ENCODE measurements around the gene FBXL19.
"Not testable (repeated sequence)": the region's sequence is repeated elsewhere in the genome, so short reads cannot be mapped to it uniquely, and the experiment has no call there.

Gene FBXL19

GRCh38 chr16:30921748-30922419, 1.5 kb upstream of the FBXL19 start:
- peak; percentile 64 to 82 (median 76) for DNase-seq (ENCODE audit: low read depth in 3 of 3, low spot score in 1 of 3)

- peak; percentile 95 to 99 (median 98) for DNase-seq (ENCODE audit: low read depth in 3 of 3, low spot score in 1 of 3)
Observed at GRCh38 chr16:30922420-30922959, 882 bp upstream of the FBXL19 start.

GRCh38 chr16:30922960-30923535, 324 bp upstream of the FBXL19 start:
- peak; percentile 85 to 87 (median 85) for DNase-seq (ENCODE audit: low read depth in 3 of 3, low spot score in 1 of 3)

- no peak for DNase-seq (ENCODE audit: low read depth in 3 of 3, low spot score in 1 of 3)
Observed at GRCh38 chr16:30924076-30924912, 922 bp downstream of the FBXL19 start.

GRCh38 chr16:30924913-30925631, 1.7 kb downstream of the FBXL19 start:
- DNase-seq (ENCODE audit: low read depth in 3 of 3, low spot score in 1 of 3), result no peak

- DNase-seq (ENCODE audit: low read depth in 3 of 3, low spot score in 1 of 3), result no peak
Observed at GRCh38 chr16:30925632-30925987, 2.2 kb downstream of the FBXL19 start.

- no peak for DNase-seq (ENCODE audit: low read depth in 3 of 3, low spot score in 1 of 3)
Observed at GRCh38 chr16:30925995-30926811, 2.8 kb downstream of the FBXL19 start.

- DNase-seq (ENCODE audit: low read depth in 3 of 3, low spot score in 1 of 3), result no peak
Observed at GRCh38 chr16:30926937-30927788, 3.8 kb downstream of the FBXL19 start.

GRCh38 chr16:30927789-30928378, 4.5 kb downstream of the FBXL19 start:
- DNase-seq (ENCODE audit: low read depth in 3 of 3, low spot score in 1 of 3), result no peak

GRCh38 chr16:30928390-30928789, 5.0 kb downstream of the FBXL19 start:
- no peak for DNase-seq (ENCODE audit: low read depth in 3 of 3, low spot score in 1 of 3)

- no peak for DNase-seq (ENCODE audit: low read depth in 3 of 3, low spot score in 1 of 3)
Observed at GRCh38 chr16:30929167-30929566, 5.8 kb downstream of the FBXL19 start.

GRCh38 chr16:30930160-30930571, 6.8 kb downstream of the FBXL19 start:
- DNase-seq (ENCODE audit: low read depth in 3 of 3, low spot score in 1 of 3), result no peak

- DNase-seq (ENCODE audit: low read depth in 3 of 3, low spot score in 1 of 3), result no peak
Observed at GRCh38 chr16:30931068-30931650, 7.8 kb downstream of the FBXL19 start.

GRCh38 chr16:30934827-30935557, 11.6 kb downstream of the FBXL19 start:
- DNase-seq (ENCODE audit: low read depth in 3 of 3, low spot score in 1 of 3), result no peak

GRCh38 chr16:30937692-30938091, 14.3 kb downstream of the FBXL19 start:
- DNase-seq (ENCODE audit: low read depth in 3 of 3, low spot score in 1 of 3), result no peak

- DNase-seq (ENCODE audit: low read depth in 3 of 3, low spot score in 1 of 3), result not testable (repeated sequence)
Observed at GRCh38 chr16:30939571-30939970, 16.2 kb downstream of the FBXL19 start.

- peak in 1 of 3 donors; percentile 48 for DNase-seq (ENCODE audit: low read depth in 3 of 3, low spot score in 1 of 3)
Observed at GRCh38 chr16:30941600-30942425, 18.4 kb downstream of the FBXL19 start.
